ENCODE measurements around the gene VAMP8. TPM values are rescaled to one million over a fixed set of nuclear protein-coding genes. Genes with fewer than 3 reads are reported as not detected.

Gene VAMP8
- total RNA-seq = 10 to 100 TPM; 23.3 to 48.7 (median 46.1) TPM

DNA sequence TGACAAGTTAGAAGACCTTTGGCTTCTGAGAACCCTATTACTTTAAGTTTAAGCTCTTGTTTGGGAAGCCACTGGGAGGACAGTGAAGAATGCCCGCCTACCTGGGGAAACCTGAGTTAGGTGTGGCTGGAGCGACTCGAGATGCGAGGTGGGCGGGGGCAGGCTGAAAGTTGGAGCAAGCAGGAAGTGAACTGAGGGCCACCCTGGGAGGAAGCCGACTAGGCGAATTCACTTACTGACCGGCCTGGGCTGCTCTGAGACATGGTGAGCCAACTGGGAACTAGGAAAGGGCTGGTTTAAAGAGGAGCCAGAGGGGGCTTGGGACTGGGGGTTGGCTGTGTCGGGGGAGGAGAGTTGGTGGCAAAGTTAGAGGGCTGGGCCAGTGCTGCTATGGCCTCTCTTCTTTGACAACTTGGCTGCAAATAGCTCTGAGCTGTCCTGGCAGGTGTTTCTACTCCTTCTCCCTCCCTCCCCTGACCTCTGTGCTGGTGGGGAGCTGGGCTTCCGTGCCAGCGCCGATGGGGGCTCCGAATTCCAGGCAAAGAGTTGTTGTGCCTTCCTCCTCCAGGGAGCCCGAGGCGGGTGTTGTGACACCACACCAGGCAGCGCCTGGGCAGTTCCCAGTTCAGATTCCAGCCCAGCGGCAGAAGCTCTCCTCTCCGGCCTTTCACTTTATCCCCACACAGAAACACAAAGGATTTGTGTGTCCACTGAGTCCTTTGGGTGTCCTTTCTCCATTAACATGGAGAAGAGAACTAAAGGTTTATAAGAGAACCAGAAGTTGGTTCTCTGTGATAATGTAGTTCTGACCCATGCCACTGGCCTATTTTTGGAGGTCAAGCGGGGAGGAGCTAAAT lies at the start of gene VAMP8:
TSS of gene VAMP8 (plus strand) at position 201 of the 857 bp plus-strand sequence. CDS start at position 262, 61 bp downstream.
- ATAC-seq (ENCODE audit: low FRiP score) = peak; percentile 49
- TF ChIP-seq, protein P1, sequence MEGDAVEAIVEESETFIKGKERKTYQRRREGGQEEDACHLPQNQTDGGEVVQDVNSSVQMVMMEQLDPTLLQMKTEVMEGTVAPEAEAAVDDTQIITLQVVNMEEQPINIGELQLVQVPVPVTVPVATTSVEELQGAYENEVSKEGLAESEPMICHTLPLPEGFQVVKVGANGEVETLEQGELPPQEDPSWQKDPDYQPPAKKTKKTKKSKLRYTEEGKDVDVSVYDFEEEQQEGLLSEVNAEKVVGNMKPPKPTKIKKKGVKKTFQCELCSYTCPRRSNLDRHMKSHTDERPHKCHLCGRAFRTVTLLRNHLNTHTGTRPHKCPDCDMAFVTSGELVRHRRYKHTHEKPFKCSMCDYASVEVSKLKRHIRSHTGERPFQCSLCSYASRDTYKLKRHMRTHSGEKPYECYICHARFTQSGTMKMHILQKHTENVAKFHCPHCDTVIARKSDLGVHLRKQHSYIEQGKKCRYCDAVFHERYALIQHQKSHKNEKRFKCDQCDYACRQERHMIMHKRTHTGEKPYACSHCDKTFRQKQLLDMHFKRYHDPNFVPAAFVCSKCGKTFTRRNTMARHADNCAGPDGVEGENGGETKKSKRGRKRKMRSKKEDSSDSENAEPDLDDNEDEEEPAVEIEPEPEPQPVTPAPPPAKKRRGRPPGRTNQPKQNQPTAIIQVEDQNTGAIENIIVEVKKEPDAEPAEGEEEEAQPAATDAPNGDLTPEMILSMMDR (IDR thresholded peaks at IDR 0.05) = no peak
- no peak for DNase-seq (ENCODE audit: low spot score)

DNA sequence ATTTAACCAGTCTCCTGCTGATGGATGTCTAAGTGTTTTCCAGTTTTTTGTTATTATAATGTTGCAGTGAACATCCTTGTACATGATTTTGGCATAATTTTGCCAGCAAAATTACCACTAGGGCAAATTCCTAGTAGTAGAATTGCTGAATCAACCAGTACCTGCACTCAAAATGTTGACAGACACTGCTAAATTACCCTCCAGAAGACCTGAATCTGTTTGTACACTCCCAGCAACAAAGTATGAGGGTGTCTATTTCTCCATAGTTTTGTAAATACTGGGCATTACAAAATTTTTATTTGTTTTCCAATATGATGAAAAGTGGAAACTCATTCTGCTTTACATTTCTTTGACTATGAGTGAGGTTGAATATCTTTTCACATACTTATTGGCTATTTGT lies 49.6 kb upstream of the VAMP8 start:
- TF ChIP-seq, protein P1 (IDR thresholded peaks at IDR 0.05) = no peak

DNA sequence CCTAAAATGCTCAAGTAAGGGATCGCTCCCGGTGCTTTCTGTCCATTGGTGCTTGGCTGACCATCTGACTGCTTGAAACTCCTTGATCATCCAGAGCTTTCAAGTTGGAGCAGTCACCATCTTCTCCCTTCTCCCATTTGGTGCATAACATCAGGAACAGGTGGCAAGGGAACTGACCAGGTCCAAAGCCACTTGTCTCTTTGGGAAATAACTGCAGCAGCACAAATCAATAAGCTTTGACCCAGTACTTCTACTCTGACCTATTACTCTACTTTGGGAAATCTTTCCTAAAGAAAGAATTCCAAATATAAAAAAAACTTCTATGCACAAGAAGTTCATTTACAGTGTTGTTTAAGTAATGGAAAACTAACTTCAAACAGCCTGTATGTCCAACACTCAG lies 49.0 kb upstream of the VAMP8 start:
- DNase-seq (ENCODE audit: low spot score) (no peak), ATAC-seq (ENCODE audit: low FRiP score) (no peak)
- TF ChIP-seq, protein P1 (IDR thresholded peaks at IDR 0.05) = no peak

More for the DNA sequence above, 49.6 kb upstream of the VAMP8 start:
- ATAC-seq (ENCODE audit: low FRiP score) = no peak
- no peak for DNase-seq (ENCODE audit: low spot score)

DNA sequence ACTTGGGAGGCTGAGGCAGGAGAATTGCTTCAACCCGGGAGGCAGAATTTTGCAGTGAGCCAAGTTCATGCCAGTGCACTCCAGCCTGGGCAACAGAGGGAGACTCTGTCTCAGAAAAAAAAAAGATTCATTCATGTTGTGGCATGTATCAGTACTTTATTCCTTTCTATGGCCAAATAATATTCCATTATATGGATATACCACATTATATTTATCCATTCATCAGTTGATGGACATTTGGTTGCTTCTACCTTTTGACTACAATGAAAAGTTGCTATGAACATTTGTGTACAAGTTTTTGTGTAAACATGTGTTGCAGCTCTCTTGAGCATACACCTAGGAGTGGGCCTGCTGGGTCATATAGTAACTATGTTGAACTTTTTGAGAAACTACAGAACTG lies 47.6 kb upstream of the VAMP8 start:
- DNase-seq (ENCODE audit: low spot score) (no peak), ATAC-seq (ENCODE audit: low FRiP score) (no peak)
- TF ChIP-seq, protein P1 (IDR thresholded peaks at IDR 0.05) = no peak

DNA sequence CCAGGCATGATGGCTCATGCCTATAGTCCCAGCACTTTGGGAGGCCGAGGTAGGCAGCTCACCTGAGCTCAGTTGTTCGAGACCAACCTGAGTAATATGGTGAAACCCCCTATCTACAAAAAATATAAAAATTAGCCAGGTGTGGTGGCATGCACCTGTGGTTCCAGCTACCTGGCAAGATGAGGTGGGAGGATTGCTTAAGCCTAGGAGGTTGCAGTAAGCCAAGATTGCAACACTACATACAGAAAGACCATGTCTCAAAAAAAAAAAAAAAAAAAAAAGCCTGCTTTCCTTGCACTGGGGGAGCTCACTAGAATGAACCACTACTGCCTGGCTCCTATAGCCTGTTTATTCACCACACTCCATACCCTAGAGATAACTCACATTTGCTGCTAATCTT lies 45.8 kb upstream of the VAMP8 start:
- DNase-seq (ENCODE audit: low spot score) (no peak), ATAC-seq (ENCODE audit: low FRiP score) (no peak)
- TF ChIP-seq, protein P1 (IDR thresholded peaks at IDR 0.05) = no peak

DNA sequence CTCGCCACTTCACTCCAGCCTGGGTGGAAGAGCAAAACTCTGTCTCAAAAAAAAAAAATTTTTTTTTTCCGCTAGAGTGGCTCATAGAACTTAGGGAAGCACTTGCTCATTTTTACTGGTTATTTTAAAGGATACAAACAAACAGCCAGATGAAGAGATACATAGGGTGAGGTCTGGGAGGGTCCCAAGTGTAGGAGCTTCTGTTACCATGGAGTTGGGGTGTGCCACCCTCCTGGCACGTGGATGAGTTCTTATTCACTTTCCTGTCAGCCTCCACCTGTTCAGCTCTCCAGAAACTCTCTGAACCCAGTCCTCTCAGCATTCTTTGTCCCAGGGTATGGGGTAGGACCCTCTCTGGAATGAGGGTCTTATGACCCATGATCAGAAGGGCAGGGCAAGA lies 43.3 kb upstream of the VAMP8 start:
- ATAC-seq (ENCODE audit: low FRiP score) (no peak), DNase-seq (ENCODE audit: low spot score) (no peak)
- TF ChIP-seq, protein P1 (IDR thresholded peaks at IDR 0.05) = no peak

DNA sequence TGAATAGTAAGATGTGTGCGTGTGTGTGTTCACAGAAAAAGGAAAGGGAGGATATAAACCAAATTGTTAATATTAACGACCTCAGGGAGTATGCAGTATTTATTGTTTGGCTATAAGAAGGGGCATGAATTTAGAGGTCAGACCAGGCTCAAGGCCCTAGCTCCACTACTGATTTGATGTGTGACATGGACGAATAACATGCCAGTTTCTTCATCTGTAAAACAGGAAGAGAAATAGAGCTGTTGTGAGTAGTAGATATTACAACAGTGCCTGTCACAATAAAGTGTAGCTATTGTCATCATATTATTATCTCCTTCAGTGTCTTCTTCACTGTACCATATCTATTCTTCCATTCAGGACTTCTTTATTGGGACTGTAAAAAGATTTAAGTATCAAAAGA lies 42.5 kb upstream of the VAMP8 start:
- TF ChIP-seq, protein P1 (IDR thresholded peaks at IDR 0.05) = no peak
- ATAC-seq (ENCODE audit: low FRiP score) (no peak), DNase-seq (ENCODE audit: low spot score) (no peak)

All from omental fat pad (tissue), 4 donors.